Right hindlimb (tissue), 1 donor: ENCODE data around the gene KRT72.

ENCODE experiments used
- DNase-seq: peaks from one replicate; pipeline ENCODE4 v3.0.0-alpha.2; 2018

Gene KRT72

DNA sequence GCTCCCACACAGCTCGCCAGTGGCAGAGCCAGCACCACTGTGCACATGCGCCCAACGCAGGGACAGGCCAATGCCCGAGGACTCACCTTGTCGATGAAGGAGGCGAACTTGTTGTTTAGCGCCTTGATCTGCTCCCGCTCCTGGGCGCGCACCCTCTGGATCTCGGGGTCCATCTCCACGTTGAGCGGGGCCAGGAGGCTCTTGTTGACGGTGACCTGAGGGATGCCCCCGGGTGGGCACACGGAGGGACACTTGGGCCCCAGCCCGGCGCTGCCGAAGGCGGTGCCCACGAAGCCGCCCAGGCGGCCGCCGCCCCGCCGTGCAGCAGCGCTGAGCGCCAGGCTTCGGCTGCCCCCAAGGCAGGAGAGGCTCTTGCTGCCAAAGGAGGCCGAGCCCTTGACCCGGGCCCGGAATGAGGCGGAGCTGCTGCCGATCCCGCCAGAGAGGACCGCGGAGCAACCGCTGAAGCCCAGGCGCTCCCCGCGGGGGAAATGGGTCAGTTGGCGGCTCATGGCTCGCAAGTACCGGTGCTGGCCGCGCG, at the start of gene KRT72:
KRT72 (minus strand) TSS at position 523 of the 541 bp plus-strand sequence; CDS start at position 512, 11 bp downstream.
- no peak for DNase-seq

DNA sequence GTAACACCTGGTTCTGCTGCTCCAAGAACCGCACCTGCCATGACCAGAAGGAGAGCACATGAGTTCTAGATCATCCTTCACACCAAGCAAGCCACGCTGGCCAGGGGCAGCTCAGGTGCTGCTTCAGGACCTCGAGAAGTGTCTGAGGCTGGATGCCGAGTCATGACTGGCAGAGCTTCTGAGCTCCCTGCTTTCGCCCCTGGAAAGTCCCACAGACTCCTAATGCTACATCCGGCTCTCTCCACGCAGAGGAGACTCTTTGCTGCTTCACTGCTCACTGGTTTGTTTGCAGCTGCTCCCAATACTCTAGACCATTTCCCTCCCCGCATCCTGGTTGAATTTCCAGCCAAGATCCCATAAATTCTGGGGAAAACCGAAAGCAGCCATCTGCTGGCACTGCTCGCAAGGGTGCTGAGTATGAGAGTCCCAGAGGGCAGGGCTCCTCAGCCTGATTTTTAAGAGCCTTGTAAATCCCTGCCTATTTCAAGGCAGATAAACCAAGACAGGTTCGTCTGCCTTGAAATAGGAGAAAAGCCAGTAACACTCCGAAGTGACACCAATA, 49.3 kb upstream of the KRT72 start:
- DNase-seq: peak; percentile 31

- no peak for DNase-seq
Observed at GRCh38 chr12:52649066-52649465, 47.8 kb upstream of the KRT72 start.

DNA sequence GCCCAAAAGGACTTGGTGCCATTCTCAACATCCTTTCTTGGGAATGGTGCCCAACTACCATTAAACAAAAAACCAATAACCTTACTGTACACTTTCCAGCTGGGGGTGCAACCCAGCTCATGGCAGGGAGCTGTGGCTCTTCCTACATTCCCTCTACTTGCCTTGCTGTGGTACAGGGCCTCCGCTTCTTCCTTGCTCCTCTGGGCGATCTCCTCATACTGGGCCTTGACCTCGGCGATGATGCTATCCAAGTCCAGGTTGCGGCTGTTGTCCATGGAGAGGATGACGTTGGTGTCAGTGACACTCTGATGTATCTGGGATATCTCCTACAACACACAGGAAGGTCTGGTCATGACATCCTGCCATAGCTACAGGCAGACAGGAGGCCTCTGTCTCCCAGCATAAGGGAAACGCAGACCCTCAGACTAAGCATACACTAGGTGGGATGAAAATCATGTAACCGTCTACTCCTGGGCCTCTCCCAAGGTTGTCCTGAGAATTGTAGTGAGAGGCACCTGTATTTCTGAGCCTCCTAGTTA, 46.8 kb upstream of the KRT72 start:
- no peak for DNase-seq

- no peak for DNase-seq
Observed at GRCh38 chr12:52647601-52648000, 46.3 kb upstream of the KRT72 start.

DNA sequence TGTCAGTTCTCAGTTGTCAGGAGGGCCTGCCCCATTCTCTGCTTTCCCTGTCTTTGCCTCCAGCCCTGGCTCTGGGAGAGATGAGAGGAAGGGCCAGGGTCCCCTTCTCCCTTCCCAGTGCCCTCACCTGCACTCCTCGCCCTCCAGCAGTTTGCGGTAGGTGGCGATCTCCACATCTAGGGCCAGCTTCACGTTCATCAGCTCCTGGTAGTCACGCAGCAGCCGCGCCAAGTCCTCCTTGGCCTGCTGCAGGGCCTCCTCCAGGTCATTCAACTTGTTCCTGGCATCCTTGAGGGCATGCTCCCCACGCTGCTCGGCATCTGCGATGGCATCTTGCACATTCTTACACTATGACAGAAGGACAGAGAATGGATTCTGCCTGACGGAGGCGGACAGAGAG, 45.4 kb upstream of the KRT72 start:
- DNase-seq: no peak

GRCh38 chr12:52645982-52646381, 44.7 kb upstream of the KRT72 start:
- no peak for DNase-seq

DNA sequence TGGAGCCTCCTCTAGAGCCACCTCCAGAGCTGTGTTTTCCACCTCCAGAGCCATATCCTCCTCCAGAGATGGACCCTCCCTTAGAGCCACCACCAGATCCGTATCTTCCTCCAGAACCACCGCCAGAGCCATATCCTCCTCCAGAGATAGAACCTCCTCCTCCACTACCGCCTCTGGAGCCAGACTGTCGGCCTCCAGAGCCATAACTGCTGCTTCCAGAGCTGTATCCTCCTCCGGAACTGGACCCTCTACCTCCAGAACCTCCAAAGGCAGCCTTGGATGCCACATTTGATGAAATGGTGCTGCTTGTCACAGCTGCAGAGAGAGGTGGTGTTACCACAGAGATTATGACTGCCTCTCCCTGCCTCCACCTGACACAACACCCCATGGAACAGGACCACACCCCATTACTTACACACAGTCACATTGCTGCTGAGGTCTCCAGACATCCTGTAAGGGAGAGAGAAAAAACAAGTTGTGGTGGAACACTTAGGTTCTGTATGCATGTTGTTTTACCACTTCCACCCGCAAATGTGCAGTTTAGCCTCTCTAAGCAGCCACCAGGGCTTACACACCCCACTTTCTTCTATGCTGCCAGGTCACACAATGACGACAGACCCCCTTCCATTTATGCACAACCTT, 44.0 kb upstream of the KRT72 start:
- DNase-seq: no peak

DNA sequence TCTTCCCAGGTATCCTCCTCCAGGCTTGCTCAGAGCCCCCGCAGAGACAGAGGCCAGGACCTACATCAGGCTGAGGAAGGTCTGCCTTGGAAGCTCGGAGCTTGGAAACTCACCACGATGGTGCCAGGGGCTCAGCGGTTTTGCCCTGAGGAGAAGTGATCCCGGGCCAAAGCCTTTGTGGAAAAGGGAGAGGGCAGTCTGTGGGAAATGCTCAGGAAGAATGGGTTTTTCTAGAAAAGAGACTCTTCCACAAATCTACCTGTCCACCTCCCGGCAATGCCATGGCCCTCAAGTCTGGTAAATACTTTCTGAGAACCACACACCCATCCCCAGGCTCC, 42.8 kb upstream of the KRT72 start:
- DNase-seq: no peak

- DNase-seq: no peak
Observed at GRCh38 chr12:52643233-52644077, 42.2 kb upstream of the KRT72 start.

DNA sequence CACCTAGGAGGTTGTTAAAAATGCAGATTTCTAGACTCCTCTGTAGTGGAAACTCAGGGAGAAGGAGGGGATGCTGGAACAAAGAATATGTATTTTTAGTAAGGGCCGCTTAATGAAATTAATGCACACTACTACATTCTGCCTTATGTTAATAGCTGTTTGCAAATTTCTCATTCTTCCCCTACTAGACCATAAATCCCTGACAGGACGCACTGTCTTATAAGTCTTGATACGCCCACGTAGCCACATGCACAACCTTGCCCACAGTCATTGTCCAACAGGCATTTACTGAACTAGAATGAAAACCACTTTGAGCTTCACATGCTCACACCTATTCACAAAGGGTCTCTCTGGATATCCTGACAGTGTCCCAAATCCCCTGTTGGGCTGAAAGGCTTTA, 40.2 kb upstream of the KRT72 start:
- DNase-seq: no peak

- DNase-seq: no peak
Observed at GRCh38 chr12:52637299-52637698, 36.0 kb upstream of the KRT72 start.

- no peak for DNase-seq
Observed at GRCh38 chr12:52636592-52637258, 35.5 kb upstream of the KRT72 start.

DNA sequence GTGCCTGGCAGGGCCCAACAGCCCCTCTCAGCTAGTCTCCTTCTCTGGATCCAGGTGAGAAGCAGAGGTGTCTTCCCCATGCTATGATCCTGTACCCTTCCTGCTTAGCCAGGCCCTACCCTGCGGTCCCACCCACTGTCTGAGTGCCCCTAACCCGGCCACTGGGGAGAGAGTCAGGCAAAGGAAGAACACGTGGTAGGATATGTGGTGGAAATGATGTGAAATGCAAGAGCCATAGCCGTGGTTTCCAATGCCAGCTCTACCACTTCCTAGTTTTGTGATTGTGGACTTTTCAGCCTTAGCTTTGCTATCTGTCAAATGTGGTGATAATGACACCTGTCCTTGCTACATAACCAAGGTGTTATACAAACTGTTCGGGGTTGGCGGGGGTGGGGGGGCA, 34.9 kb upstream of the KRT72 start:
- DNase-seq: no peak

DNA sequence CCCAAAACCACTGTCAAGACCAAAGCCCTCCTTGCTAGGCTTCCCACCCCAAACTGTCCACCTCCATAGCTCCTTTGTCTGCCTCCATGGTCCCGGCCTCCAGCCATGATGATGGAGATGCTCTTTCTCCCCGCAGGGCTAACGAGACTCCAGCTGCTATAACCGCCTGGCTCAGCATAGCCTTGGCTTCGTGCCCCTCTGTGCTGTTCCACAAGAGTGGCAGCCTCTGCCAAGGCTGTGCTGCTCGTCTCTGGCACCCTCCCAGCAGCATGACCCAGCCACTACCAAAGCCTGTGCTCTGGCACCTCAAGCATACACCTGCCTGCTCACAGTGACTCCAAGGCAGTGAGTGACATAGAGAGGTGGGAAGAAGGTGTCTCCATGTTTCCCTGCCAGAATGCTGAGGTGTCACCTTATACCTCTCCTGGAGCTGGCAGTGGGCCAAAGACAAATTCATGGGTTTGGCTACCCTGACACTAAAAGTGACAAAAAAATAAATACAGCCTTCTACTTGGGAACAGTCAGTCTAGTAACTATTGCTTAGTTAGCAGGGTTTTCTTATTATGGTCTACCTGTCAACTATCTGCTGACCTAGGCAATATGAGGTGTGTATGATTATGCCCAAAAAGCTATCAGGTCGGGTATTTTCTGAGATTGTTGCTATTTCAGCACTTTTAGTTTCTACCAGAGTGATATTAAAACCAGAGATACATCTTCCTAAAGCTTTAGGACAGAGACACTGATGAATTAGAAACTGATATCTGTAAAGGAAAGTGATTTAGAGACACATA, 33.2 kb upstream of the KRT72 start:
- peak; percentile 59 for DNase-seq

DNA sequence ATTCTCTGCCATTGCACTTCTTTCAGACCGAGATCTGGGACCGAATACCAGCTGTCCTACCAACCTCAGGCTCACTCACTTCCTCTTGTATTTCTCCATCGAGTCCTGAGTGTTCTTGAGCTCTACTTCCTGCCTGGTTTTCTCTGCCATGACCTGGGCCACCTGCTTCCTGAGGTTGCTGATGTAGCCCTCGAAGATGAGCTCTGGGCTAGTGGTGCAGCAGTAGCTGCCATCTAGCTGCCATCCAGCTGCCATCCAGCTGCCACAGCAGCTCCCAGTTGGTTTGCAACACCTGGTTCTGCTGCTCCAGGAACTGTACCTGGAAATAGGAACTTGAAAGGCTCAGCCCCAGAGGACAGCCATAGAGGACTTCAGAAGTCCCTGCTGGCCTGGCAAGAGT, 32.1 kb upstream of the KRT72 start:
- no peak for DNase-seq

DNA sequence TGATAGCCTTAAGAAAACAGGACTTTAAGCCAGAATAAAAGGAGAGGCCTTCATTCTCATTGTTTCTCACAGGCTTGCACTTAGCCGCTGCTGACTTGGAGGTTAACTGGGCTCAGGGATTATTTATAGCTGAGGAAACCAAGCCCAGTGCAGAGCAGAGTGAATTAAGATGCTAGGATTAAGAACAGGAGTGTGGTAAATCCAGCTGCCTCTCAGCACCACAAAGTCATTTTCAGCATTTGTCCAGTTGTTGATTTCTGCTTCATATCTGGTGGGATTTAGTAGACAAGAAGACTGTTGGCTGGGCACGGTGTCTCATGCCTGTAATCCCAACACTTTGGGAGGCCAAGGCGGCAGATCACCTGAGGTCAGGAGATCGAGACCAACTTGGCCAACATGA, 31.4 kb upstream of the KRT72 start:
- DNase-seq: no peak

GRCh38 chr12:52631676-52632459, 30.6 kb upstream of the KRT72 start:
- DNase-seq: no peak

GRCh38 chr12:52631264-52631663, 30.0 kb upstream of the KRT72 start:
- DNase-seq: no peak

GRCh38 chr12:52630599-52631200, 29.4 kb upstream of the KRT72 start:
- no peak for DNase-seq

DNA sequence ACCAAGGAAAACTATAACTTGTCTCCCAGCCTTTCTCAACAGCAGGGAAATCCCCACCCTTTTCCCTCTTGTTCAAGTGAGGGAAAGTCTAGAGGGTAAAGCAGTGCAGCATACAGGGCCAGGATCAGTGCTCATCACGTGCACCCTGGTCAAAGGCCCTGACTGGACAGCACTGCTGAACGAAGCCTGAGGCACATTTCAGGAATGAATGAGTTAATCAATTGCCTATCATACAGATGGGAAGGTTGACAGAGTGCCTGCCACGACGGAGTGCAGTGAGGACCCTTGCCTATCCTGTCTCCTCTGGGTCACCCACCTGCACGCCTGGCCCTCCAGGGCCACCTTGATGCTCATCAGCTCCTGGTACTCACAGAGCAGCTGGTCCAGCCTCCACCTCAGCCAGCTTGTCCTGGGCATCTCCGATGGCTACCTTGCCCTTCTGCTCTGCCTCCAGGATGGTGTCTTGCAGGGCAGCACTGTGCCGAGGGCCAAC, 28.8 kb upstream of the KRT72 start:
- no peak for DNase-seq
